HepG2 (cell line): Measurements from ENCODE around the gene RBM12. TPM values are rescaled to one million over a fixed set of nuclear protein-coding genes. Genes with fewer than 3 reads are reported as not detected.

Experiments used
- EED ChIP-seq: sonication (generic); formaldehyde crosslinking; IDR thresholded peaks from 2 replicates; pipeline ENCODE4 v1.5.0; 2020; ENCODE audit warnings: mild to moderate bottlenecking, missing genetic modification reagents
- ETV5 ChIP-seq: IDR thresholded peaks from 2 replicates; pipeline ENCODE4 v1.6.1; 2018; ENCODE audit warnings: missing biosample characterization, missing genetic modification reagents, inconsistent platforms, borderline replicate concordance
- HOMEZ ChIP-seq: IDR thresholded peaks from 2 replicates; pipeline ENCODE4 v1.6.1; 2016; ENCODE audit warnings: low read depth
- HOXA5 ChIP-seq: sonication (generic); formaldehyde crosslinking; IDR thresholded peaks from 2 replicates; pipeline ENCODE4 v1.4.0; 2020; ENCODE audit warnings: missing genetic modification reagents
- PCBP2 ChIP-seq: fragments of 200-400 bp; formaldehyde crosslinking; optimal IDR thresholded peaks from 2 replicates; pipeline ENCODE3; 2018; ENCODE audit warnings: low read length, low read depth; ENCODE audit not compliant: poor library complexity, severe bottlenecking
- RNF2 ChIP-seq: fragments of 450-650 bp; conservative IDR thresholded peaks from 2 replicates; pipeline ENCODE4 v1.6.1; 2016; ENCODE audit warnings: low read depth
- SMC3 ChIP-seq: IDR thresholded peaks from 2 replicates; pipeline ENCODE4 v1.6.1; 2011; ENCODE audit warnings: low read length, improper control_type of control experiment
- TCF7L2 ChIP-seq: IDR thresholded peaks from 2 replicates; pipeline ENCODE4 v1.6.1; 2011; ENCODE audit warnings: mild to moderate bottlenecking, low read depth, low read length, moderate library complexity
- THRA ChIP-seq: sonication (generic); formaldehyde crosslinking; IDR thresholded peaks from 2 replicates; pipeline ENCODE4 v1.4.0; 2020; ENCODE audit warnings: missing genetic modification reagents, borderline replicate concordance
- ZNF256 ChIP-seq: sonication (generic); formaldehyde crosslinking; conservative IDR thresholded peaks from 2 replicates; pipeline ENCODE4 v1.4.0; 2020; ENCODE audit warnings: missing genetic modification reagents
- ZNF3 ChIP-seq: IDR thresholded peaks from 2 replicates; pipeline ENCODE4 v1.7.0; 2017; ENCODE audit warnings: inconsistent platforms
- ZNF430 ChIP-seq: sonication (generic); formaldehyde crosslinking; IDR thresholded peaks from 2 replicates; pipeline ENCODE4 v1.9.0; 2021; ENCODE audit warnings: mild to moderate bottlenecking, missing genetic modification reagents
- ZNF713 ChIP-seq: sonication (generic); formaldehyde crosslinking; IDR thresholded peaks from 2 replicates; pipeline ENCODE4 v1.4.0; 2020; ENCODE audit warnings: mild to moderate bottlenecking, missing genetic modification reagents
- ZNF746 ChIP-seq: sonication (generic); formaldehyde crosslinking; IDR thresholded peaks from 2 replicates; pipeline ENCODE4 v1.8.0; 2022; ENCODE audit warnings: mild to moderate bottlenecking, missing genetic modification reagents
- ZNF83 ChIP-seq: sonication (generic); formaldehyde crosslinking; IDR thresholded peaks from 2 replicates; pipeline ENCODE4 v1.4.0; 2020; ENCODE audit warnings: missing genetic modification reagents, mild to moderate bottlenecking, borderline replicate concordance
- ZSCAN12 ChIP-seq: sonication (generic); formaldehyde crosslinking; IDR thresholded peaks from 2 replicates; pipeline ENCODE4 v1.9.0; 2021; ENCODE audit warnings: mild to moderate bottlenecking, missing genetic modification reagents
- polyA plus RNA-seq, 8 experiments: library from polyadenylated mRNA; depleted of rRNA in 3 of 8; stranded (reverse) in 7 of 8; unstranded in 1 of 8; fragments of >200 nt; fragmentation: Illumina TruSeq in 4 of 8; extraction: Trizol in 4 of 8; gene quantifications; 2 replicates each; pipeline versions ENCODE4 v1.2.1 to v1.2.3, GENCODE V29; 2011 to 2016; ENCODE audit warnings: low read depth in 4 of 8, missing spikeins in 1 of 8, mixed read lengths in 1 of 8; ENCODE audit not compliant: insufficient read depth in 1 of 8
- total RNA-seq, 5 experiments: library from RNA; depleted of rRNA; stranded (reverse); fragments of >200 nt; fragmentation: Illumina TruSeq; extraction: Trizol; gene quantifications; 2 replicates each; pipeline ENCODE4 v1.2.3, GENCODE V29; 2016; ENCODE audit warnings: low read depth in 1 of 5
- TF ChIP-seq, protein P1 (sequence below): sonication (generic); formaldehyde crosslinking; conservative IDR thresholded peaks from 2 replicates; pipeline ENCODE4 v1.4.0; 2020; ENCODE audit warnings: mild to moderate bottlenecking, missing genetic modification reagents, moderate library complexity
- TF ChIP-seq, protein P2 (sequence below): sonication (generic); formaldehyde crosslinking; IDR thresholded peaks from 2 replicates; pipeline ENCODE4 v1.5.0; 2020; ENCODE audit warnings: missing genetic modification reagents
- TF ChIP-seq, protein P3 (sequence below): sonication (generic); formaldehyde crosslinking; IDR thresholded peaks from 2 replicates; pipeline ENCODE4 v1.8.0; 2022; ENCODE audit warnings: mild to moderate bottlenecking, missing genetic modification reagents, borderline replicate concordance

RBM12 gene
- total and polyA plus RNA-seq, 2 of the 13 experiments (the other 11 are each of a cell fraction or from before 2014, with no cell fraction given): 97.9 to 104 TPM

DNA sequence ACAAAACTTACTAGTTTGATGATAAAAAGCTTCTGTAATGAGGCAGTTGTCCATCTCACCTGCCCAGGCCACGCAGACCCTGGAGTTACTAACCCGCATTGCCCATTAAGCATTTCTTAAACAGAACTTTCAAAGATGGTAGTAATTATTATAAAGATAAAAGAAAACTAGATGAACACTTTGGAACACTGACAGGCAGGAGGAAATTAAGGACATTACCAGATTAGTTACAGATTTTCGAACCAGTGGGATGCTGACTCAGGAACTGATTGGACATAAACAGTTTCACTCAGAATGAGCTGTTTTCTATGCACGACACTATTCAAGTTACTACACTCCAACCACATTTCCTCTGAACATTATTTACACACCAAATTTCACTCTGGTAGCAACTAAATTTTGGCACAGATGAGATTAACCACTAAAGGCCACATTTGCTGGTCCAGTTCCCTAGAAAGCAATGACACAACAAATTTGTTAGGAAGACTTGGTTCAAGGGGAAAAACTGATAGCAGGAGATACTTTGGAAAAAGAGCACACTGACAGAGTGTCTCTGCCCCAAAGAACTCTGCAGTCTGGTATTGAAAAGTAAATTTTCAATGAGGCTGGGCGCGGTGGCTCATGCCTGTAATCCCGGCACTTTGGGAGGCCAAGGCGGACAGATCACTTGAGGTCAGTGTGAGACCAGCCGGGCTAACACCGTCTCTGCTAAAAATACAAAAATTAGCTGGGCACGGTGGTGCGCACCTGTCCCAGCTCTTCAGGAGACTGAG, 37.5 kb upstream of the RBM12 start (continued):
- TF ChIP-seq, protein P1, sequence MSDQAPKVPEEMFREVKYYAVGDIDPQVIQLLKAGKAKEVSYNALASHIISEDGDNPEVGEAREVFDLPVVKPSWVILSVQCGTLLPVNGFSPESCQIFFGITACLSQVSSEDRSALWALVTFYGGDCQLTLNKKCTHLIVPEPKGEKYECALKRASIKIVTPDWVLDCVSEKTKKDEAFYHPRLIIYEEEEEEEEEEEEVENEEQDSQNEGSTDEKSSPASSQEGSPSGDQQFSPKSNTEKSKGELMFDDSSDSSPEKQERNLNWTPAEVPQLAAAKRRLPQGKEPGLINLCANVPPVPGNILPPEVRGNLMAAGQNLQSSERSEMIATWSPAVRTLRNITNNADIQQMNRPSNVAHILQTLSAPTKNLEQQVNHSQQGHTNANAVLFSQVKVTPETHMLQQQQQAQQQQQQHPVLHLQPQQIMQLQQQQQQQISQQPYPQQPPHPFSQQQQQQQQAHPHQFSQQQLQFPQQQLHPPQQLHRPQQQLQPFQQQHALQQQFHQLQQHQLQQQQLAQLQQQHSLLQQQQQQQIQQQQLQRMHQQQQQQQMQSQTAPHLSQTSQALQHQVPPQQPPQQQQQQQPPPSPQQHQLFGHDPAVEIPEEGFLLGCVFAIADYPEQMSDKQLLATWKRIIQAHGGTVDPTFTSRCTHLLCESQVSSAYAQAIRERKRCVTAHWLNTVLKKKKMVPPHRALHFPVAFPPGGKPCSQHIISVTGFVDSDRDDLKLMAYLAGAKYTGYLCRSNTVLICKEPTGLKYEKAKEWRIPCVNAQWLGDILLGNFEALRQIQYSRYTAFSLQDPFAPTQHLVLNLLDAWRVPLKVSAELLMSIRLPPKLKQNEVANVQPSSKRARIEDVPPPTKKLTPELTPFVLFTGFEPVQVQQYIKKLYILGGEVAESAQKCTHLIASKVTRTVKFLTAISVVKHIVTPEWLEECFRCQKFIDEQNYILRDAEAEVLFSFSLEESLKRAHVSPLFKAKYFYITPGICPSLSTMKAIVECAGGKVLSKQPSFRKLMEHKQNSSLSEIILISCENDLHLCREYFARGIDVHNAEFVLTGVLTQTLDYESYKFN (CRISPR knock-in tag): no peak
- TF ChIP-seq PCBP2 (no peak), THRA (CRISPR knock-in tag) (no peak), TCF7L2 (no peak), ZNF746 (no peak), RNF2 (no peak), HOMEZ (CRISPR knock-in tag) (no peak), ZNF3 (CRISPR knock-in tag) (0 out of 2 replicates have a peak, but pooled peaks have one; percentile 27), ZNF83 (no peak), ZNF430 (CRISPR knock-in tag) (0 out of 2 replicates have a peak, but pooled peaks have one; percentile 22), EED (CRISPR knock-in tag) (no peak), ZNF256 (CRISPR knock-in tag) (0 out of 2 replicates have a peak, but pooled peaks have one; percentile 60), SMC3 (no peak; the same call in 1 of the 2 replicates), ZSCAN12 (peak; percentile 85; the same call in 1 of the 2 replicates), HOXA5 (no peak; the same call in 1 of the 2 replicates), ETV5 (CRISPR knock-in tag) (no peak), ZNF713 (CRISPR knock-in tag) (no peak)
- TF ChIP-seq, protein P2, sequence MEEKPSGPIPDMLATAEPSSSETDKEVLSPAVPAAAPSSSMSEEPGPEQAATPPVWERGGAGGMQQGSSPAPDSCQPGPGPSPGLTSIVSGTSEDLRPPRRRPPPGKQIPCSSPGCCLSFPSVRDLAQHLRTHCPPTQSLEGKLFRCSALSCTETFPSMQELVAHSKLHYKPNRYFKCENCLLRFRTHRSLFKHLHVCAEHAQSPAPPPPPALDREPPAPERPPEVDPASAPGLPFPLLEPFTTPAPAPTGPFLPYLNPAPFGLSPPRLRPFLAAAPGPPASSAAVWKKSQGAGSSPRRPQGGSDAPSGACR: no peak
- TF ChIP-seq, protein P3, sequence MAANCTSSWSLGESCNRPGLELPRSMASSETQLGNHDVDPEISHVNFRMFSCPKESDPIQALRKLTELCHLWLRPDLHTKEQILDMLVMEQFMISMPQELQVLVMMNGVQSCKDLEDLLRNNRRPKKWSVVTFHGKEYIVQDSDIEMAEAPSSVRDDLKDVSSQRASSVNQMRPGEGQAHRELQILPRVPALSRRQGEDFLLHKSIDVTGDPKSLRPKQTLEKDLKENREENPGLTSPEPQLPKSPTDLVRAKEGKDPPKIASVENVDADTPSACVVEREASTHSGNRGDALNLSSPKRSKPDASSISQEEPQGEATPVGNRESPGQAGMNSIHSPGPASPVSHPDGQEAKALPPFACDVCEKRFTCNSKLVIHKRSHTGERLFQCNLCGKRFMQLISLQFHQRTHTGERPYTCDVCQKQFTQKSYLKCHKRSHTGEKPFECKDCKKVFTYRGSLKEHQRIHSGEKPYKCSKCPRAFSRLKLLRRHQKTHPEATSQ (CRISPR knock-in tag): peak; percentile 52; the same call in 1 of the 2 replicates
